H1 (cell line): ENCODE measurements around the gene ADGRL3. TPM values are rescaled to one million over a fixed set of nuclear protein-coding genes. Genes with fewer than 3 reads are reported as not detected.

Experiments used
- CTCF ChIA-PET: fragments of 300-600 bp; sonication (Branson Sonifier 250); formaldehyde crosslinking; loops from one replicate; lab custom pipeline; 2021; ENCODE audit not compliant: partially characterized antibody; lab: Charles Lee
- POLR2A ChIA-PET: fragments of 300-600 bp; sonication (Branson Sonifier 250); formaldehyde crosslinking; loops from one replicate; lab custom pipeline; 2021; ENCODE audit warnings: inconsistent platforms; ENCODE audit not compliant: partially characterized antibody; lab: Charles Lee
- DNase-seq, 2 experiments: peaks; one replicate each; pipeline versions ENCODE4 v3.0.0 to v3.0.0-alpha.2; 2010 to 2022; ENCODE audit warnings: low spot score in 2 of 2, low read depth in 1 of 2, mixed read lengths in 1 of 2
- FAIRE-seq: peaks from 2 replicates; lab custom pipeline; 2011; peaks lifted over from hg19 to GRCh38; lab: Jason Lieb, UNC
- H2AFZ ChIP-seq: 2 replicates; pipeline ENCODE4 v1.8.1; 2012; ENCODE audit warnings: low read length, inconsistent platforms
- H2AK5ac ChIP-seq: 2 replicates; pipeline ENCODE4 v1.6.1; 2013; ENCODE audit warnings: low read depth, low read length
- H2BK120ac ChIP-seq: replicated peaks from 2 replicates; pipeline ENCODE3; 2013; ENCODE audit warnings: low read depth, low read length, inconsistent platforms
- H2BK12ac ChIP-seq: 2 replicates; pipeline ENCODE4 v1.6.1; 2013; ENCODE audit warnings: low read depth, low read length
- H2BK15ac ChIP-seq: 2 replicates; pipeline ENCODE4 v1.6.1; 2013; ENCODE audit warnings: low read length
- H2BK20ac ChIP-seq: 2 replicates; pipeline ENCODE4 v1.6.1; 2013; ENCODE audit warnings: low read length
- H2BK5ac ChIP-seq: 2 replicates; pipeline ENCODE4 v1.6.1; 2013; ENCODE audit warnings: low read depth, low read length
- H3K14ac ChIP-seq: 2 replicates; pipeline ENCODE4 v1.6.1; 2013; ENCODE audit warnings: inconsistent platforms; ENCODE audit not compliant: insufficient read length
- H3K18ac ChIP-seq: 2 replicates; pipeline ENCODE4 v1.6.1; 2013; ENCODE audit warnings: low read length; ENCODE audit errors: extremely low read depth
- H3K23ac ChIP-seq: 2 replicates; pipeline ENCODE4 v1.6.1; 2013; ENCODE audit warnings: inconsistent platforms; ENCODE audit not compliant: insufficient read length
- H3K23me2 ChIP-seq: 2 replicates; pipeline ENCODE4 v1.6.1; 2013; ENCODE audit warnings: low read depth, low read length
- H3K27ac ChIP-seq: 2 replicates; pipeline ENCODE4 v1.6.1; 2011; ENCODE audit warnings: low read depth, low read length, inconsistent platforms
- H3K27me3 ChIP-seq, 4 experiments: replicated peaks in 1 of 4; 1 replicate in 1 of 4; 2 replicates in 3 of 4; pipeline versions ENCODE4 v1.6.1 to v1.8.1; 2011 to 2013; ENCODE audit warnings: low read length in 3 of 4, mild to moderate bottlenecking in 3 of 4, inconsistent platforms in 2 of 4, mixed read lengths in 2 of 4, moderate library complexity in 1 of 4; ENCODE audit not compliant: control insufficient read depth in 3 of 4, insufficient read depth in 3 of 4; ENCODE audit errors: extremely low read depth in 1 of 4
- H3K36me3 ChIP-seq, 4 experiments: 2 replicates each; pipeline versions ENCODE4 v1.6.1 to v1.8.1; 2011 to 2013; ENCODE audit warnings: mild to moderate bottlenecking in 4 of 4, low read length in 3 of 4, moderate library complexity in 2 of 4, control low read depth in 1 of 4, inconsistent platforms in 1 of 4; ENCODE audit not compliant: insufficient read depth in 4 of 4, control insufficient read depth in 2 of 4
- H3K4ac ChIP-seq: replicated peaks from 2 replicates; pipeline ENCODE3; 2013; ENCODE audit warnings: low read length, low read depth, mixed read lengths, inconsistent platforms; ENCODE audit not compliant: insufficient read length
- H3K4me1 ChIP-seq, 4 experiments: replicated peaks in 1 of 4; 1 replicate in 1 of 4; 2 replicates in 3 of 4; pipeline versions ENCODE4 v1.6.1 to v1.8.1; 2011 to 2013; ENCODE audit warnings: low read length in 3 of 4, inconsistent platforms in 2 of 4, mixed read lengths in 1 of 4; ENCODE audit not compliant: insufficient read depth in 4 of 4, control insufficient read depth in 3 of 4
- H3K4me2 ChIP-seq, 2 experiments: 2 replicates each; pipeline versions ENCODE4 v1.6.1 to v1.8.1; 2011 to 2013; ENCODE audit warnings: low read depth in 2 of 2, low read length in 2 of 2, control low read depth in 1 of 2, inconsistent platforms in 1 of 2, mild to moderate bottlenecking in 1 of 2; ENCODE audit not compliant: insufficient read depth in 1 of 2
- H3K4me3 ChIP-seq, 4 experiments: fragments of 200-600, 300-600 bp in 1 of 4; sonication (generic), shearing (Covaris generic), sonication (Bioruptor Twin) in 1 of 4; 2 replicates each; pipeline versions ENCODE4 v1.5.1 to v1.8.1; 2011 to 2016; ENCODE audit warnings: low read length in 4 of 4, low read depth in 3 of 4, control low read depth in 2 of 4, inconsistent platforms in 2 of 4, mild to moderate bottlenecking in 2 of 4, mixed read lengths in 1 of 4, moderate library complexity in 1 of 4; ENCODE audit not compliant: insufficient read depth in 2 of 4; ENCODE audit errors: extremely low read depth in 1 of 4
- H3K56ac ChIP-seq: replicated peaks from 2 replicates; pipeline ENCODE3; 2013; ENCODE audit warnings: low read depth, mild to moderate bottlenecking, mixed read lengths, low read length, inconsistent platforms; ENCODE audit not compliant: insufficient read length
- H3K79me1 ChIP-seq: 2 replicates; pipeline ENCODE4 v1.6.1; 2013; ENCODE audit warnings: low read depth, low read length, control low read depth
- H3K79me2 ChIP-seq, 2 experiments: 2 replicates each; pipeline versions ENCODE4 v1.6.1 to v1.8.1; 2012 to 2013; ENCODE audit warnings: low read length in 2 of 2, mild to moderate bottlenecking in 2 of 2, inconsistent platforms in 1 of 2; ENCODE audit not compliant: insufficient read depth in 2 of 2, control insufficient read depth in 1 of 2
- H3K9ac ChIP-seq, 4 experiments: replicated peaks in 1 of 4; 1 replicate in 1 of 4; 2 replicates in 3 of 4; pipeline versions ENCODE4 v1.6.1 to v1.8.1; 2011 to 2013; ENCODE audit warnings: low read depth in 3 of 4, low read length in 3 of 4, control low read depth in 2 of 4, mild to moderate bottlenecking in 2 of 4, moderate library complexity in 2 of 4, inconsistent platforms in 1 of 4; ENCODE audit errors: extremely low read depth in 1 of 4
- H3K9me3 ChIP-seq, 2 experiments: 2 replicates each; pipeline versions ENCODE4 v1.6.1 to v1.8.1; 2012 to 2013; ENCODE audit warnings: mild to moderate bottlenecking in 2 of 2, moderate library complexity in 2 of 2, control low read depth in 1 of 2, inconsistent platforms in 1 of 2, low read depth in 1 of 2, low read length in 1 of 2, mixed read lengths in 1 of 2; ENCODE audit not compliant: insufficient read depth in 2 of 2
- H4K20me1 ChIP-seq, 2 experiments: replicated peaks in 1 of 2; 2 replicates each; pipeline versions ENCODE3 to v1.8.1; 2011 to 2013; ENCODE audit warnings: inconsistent platforms in 2 of 2, low read length in 2 of 2, mild to moderate bottlenecking in 1 of 2; ENCODE audit not compliant: insufficient read depth in 2 of 2, control insufficient read depth in 1 of 2
- H4K5ac ChIP-seq: 2 replicates; pipeline ENCODE4 v1.6.1; 2013; ENCODE audit warnings: low read length, low read depth, mixed read lengths, inconsistent platforms; ENCODE audit not compliant: insufficient read length
- H4K8ac ChIP-seq: 2 replicates; pipeline ENCODE4 v1.8.0; 2013; ENCODE audit warnings: mild to moderate bottlenecking, moderate library complexity, low read length, inconsistent platforms; ENCODE audit not compliant: insufficient read depth; ENCODE audit errors: extremely low read depth
- H4K91ac ChIP-seq: replicated peaks from 2 replicates; pipeline ENCODE3; 2013; ENCODE audit warnings: low read length, mixed read lengths, inconsistent platforms; ENCODE audit not compliant: insufficient read length
- WGBS, 2 experiments: shearing (Covaris generic) in 1 of 2; methylation state at CpG; one replicate each; pipeline versions ENCODE4 v1.1.6 to v1.1.7; 2013 to 2015; ENCODE audit warnings: low lambda C conversion rate in 2 of 2, mixed read lengths in 2 of 2, inconsistent platforms in 1 of 2, low coverage in 1 of 2, missing lambda C conversion rate in 1 of 2; ENCODE audit not compliant: insufficient replicate concordance in 2 of 2, insufficient coverage in 1 of 2, insufficient read length in 1 of 2; ENCODE audit errors: extremely low coverage in 1 of 2, missing lambda C conversion rate in 1 of 2; 5-methylcytosine and 5-hydroxymethylcytosine counted together
- polyA plus RNA-seq, 7 experiments: library from polyadenylated mRNA; depleted of rRNA in 3 of 7; stranded (reverse) in 5 of 7; unstranded in 2 of 7; fragments of >200 nt in 5 of 7; fragments of 200-250 nt in 2 of 7; gene quantifications; 1 replicate in 5 of 7; 2 replicates in 1 of 7; 4 replicates in 1 of 7; pipeline versions ENCODE4 v1.2.1 to v1.2.3, GENCODE V29; 2011 to 2013; ENCODE audit warnings: missing spikeins in 2 of 7, mixed read lengths in 2 of 7
- total RNA-seq: library from RNA; stranded (reverse); fragmentation: NEBNext Ultra II Directional; extraction: Animal tissue kit (Norgen Biotek cat#: 25700); gene quantifications from 2 replicates; pipeline ENCODE4 v1.2.1, GENCODE V29; 2021

ADGRL3 gene
- total and polyA plus RNA-seq, 2 of the 8 experiments (the other 6 are each of a cell fraction or from before 2014, with no cell fraction given) = 6.6 to 13.0 TPM

- CTCF ChIA-PET = no interaction called here
- no peak overlapping the region for H2AFZ ChIP-seq
These were observed 75.1 kb downstream of the ADGRL3 start for GRCh38 chr4:61275241-61275640.

More at GRCh38 chr4:61275241-61275640, 75.1 kb downstream of the ADGRL3 start:
- H3K14ac ChIP-seq = no peak overlapping the region
- no peak overlapping the region for H3K27ac ChIP-seq
- DNase-seq (no peak), FAIRE-seq (no peak)
- no peak overlapping the region for H2AK5ac ChIP-seq
- no peak overlapping the region for H4K5ac ChIP-seq
- no peaks in the 10 kb centered on the region for H3K9me3 ChIP-seq
- H4K8ac ChIP-seq = no peak overlapping the region
- H3K27me3 ChIP-seq = no peaks in the 10 kb centered on the region
- no peaks in the 10 kb centered on the region for H4K20me1 ChIP-seq
- no peak overlapping the region for H2BK12ac ChIP-seq
- H2BK15ac ChIP-seq = no peak overlapping the region
- POLR2A ChIA-PET = no interaction called here
- H2BK5ac ChIP-seq = no peak overlapping the region
- no peak overlapping the region for H3K4me2 ChIP-seq
- H3K23me2 ChIP-seq = no peaks in the 10 kb centered on the region
- peaks cover 0 to 7% (median 0%) of the 10 kb centered on the region in 4 experiments; a peak in 1 of 7 replicates for H3K4me1 ChIP-seq
- no peaks in the 10 kb centered on the region for H3K79me1 ChIP-seq
- 93% methylated on average over 2 of the region's 2 CpGs; no CpG with 5 or more reads in 1 of the 2 experiments for WGBS, 2 experiments
- H3K79me2 ChIP-seq = peaks cover 0 to 9% of the 10 kb centered on the region in 2 experiments; a peak in 2 of 4 replicates
- H3K4me3 ChIP-seq = no peak overlapping the region
- H3K9ac ChIP-seq = no peak overlapping the region
- no peak overlapping the region for H3K23ac ChIP-seq
- no peak overlapping the region for H4K91ac ChIP-seq
- H2BK120ac ChIP-seq = no peak overlapping the region
- no peak overlapping the region for H2BK20ac ChIP-seq
- no peaks in the 10 kb centered on the region for H3K36me3 ChIP-seq
- H3K4ac ChIP-seq = no peak overlapping the region
- H3K56ac ChIP-seq = no peak overlapping the region
- H3K18ac ChIP-seq = no peak overlapping the region
